Activated B cell treated with CpG ODN at 0.5 μM for 24 hours (primary cell): ENCODE measurements around the gene MTMR3. TPM values are rescaled to one million over a fixed set of nuclear protein-coding genes. Genes with fewer than 3 reads are reported as not detected.

Experiments
- ATAC-seq: fragments of 200-7000 bp; cut with Tn5 transposase; one replicate; pipeline ENCODE4 v1.10.0; 2021; ENCODE audit warnings: low read depth, mild to moderate bottlenecking, moderate library complexity
- CTCF ChIA-PET: fragments of 350-600 bp; sonication (Branson Sonifier 250); formaldehyde crosslinking; loops from one replicate; lab custom pipeline; 2021; ENCODE audit warnings: antibody characterized with exemption; lab: Charles Lee
- POLR2A ChIA-PET: fragments of 350-600 bp; sonication (Branson Sonifier 250); formaldehyde crosslinking; loops from one replicate; lab custom pipeline; 2021; ENCODE audit warnings: antibody characterized with exemption; lab: Charles Lee
- DNase-seq: peaks from one replicate; pipeline ENCODE4 v3.0.0; 2022
- H3K27ac Mint-ChIP-seq: one replicate; pipeline ENCODE4 v1.8.0; 2020; ENCODE audit warnings: mixed read lengths
- H3K27me3 Mint-ChIP-seq: one replicate; pipeline ENCODE4 v1.8.0; 2021; ENCODE audit warnings: mixed read lengths
- H3K36me3 Mint-ChIP-seq: one replicate; pipeline ENCODE4 v1.8.0; 2021; ENCODE audit warnings: low read depth, mixed read lengths
- H3K4me1 Mint-ChIP-seq: one replicate; pipeline ENCODE4 v1.8.0; 2021; ENCODE audit warnings: mixed read lengths
- H3K4me3 Mint-ChIP-seq: one replicate; pipeline ENCODE4 v1.8.0; 2020; ENCODE audit warnings: mild to moderate bottlenecking, mixed read lengths
- H3K9me3 Mint-ChIP-seq: one replicate; pipeline ENCODE4 v1.8.0; 2020; ENCODE audit warnings: mixed read lengths
- CTCF ChIP-seq: fragments of 200-600 bp; IDR thresholded peaks from one replicate; pipeline ENCODE4 v1.8.0; 2022; ENCODE audit warnings: antibody characterized with exemption, mild to moderate bottlenecking
- intact Hi-C: fragments of 100-400 bp; cut with micrococcal nuclease; formaldehyde crosslinking; loops from one replicate; pipeline ENCODE4 v1.15.1; 2024
- total RNA-seq: library from RNA; stranded (reverse); gene quantifications from 2 replicates; pipeline ENCODE4 v1.2.3, GENCODE V29; 2022

The MTMR3 gene
- total RNA-seq, 1 donor from 2014 or later: 36.6 TPM

- CTCF ChIA-PET: no interaction called here
- no peak for TF ChIP-seq CTCF
- H3K27me3 Mint-ChIP-seq: no peaks in the 10 kb centered on the region
- POLR2A ChIA-PET: interaction anchor here (0.6 kb wide), 1 partner anchor 9 kb away, joined by 5 read pairs; no protein-coding TSS in a partner anchor
- H3K36me3 Mint-ChIP-seq: peaks cover 33% of the 10 kb centered on the region
- no peaks in the 10 kb centered on the region for H3K4me1 Mint-ChIP-seq
- intact Hi-C loops: no loop called here
- ATAC-seq (no peak), DNase-seq (no peak)
- H3K9me3 Mint-ChIP-seq: no peaks in the 10 kb centered on the region
- no peak overlapping the region for H3K4me3 Mint-ChIP-seq
- H3K27ac Mint-ChIP-seq: no peak overlapping the region
Observed at GRCh38 chr22:30030329-30030728, 147.4 kb downstream of the MTMR3 start.

GRCh38 chr22:30031328-30031727 is 148.4 kb downstream of the MTMR3 start:
- Mint-ChIP-seq H3K36me3 (peaks cover 23% of the 10 kb centered on the region), H3K27me3 (no peaks in the 10 kb centered on the region), H3K4me3 (no peak overlapping the region), H3K9me3 (no peaks in the 10 kb centered on the region), H3K4me1 (no peaks in the 10 kb centered on the region), H3K27ac (no peak overlapping the region)
- no peak for ATAC-seq
- ChIA-PET POLR2A (no interaction called here), CTCF (no interaction called here)
- TF ChIP-seq CTCF: no peak
- intact Hi-C loops: no loop called here
- DNase-seq: no peak

GRCh38 chr22:30031764-30032455 is 148.9 kb downstream of the MTMR3 start:
- no peak for ATAC-seq
- no peak overlapping the region for H3K27ac Mint-ChIP-seq
- CTCF ChIA-PET: no interaction called here

GRCh38 chr22:30033137-30033536 is 150.2 kb downstream of the MTMR3 start:
- no peak overlapping the region for H3K4me3 Mint-ChIP-seq
- no peaks in the 10 kb centered on the region for H3K27me3 Mint-ChIP-seq
- no peaks in the 10 kb centered on the region for H3K9me3 Mint-ChIP-seq
- CTCF ChIA-PET: interaction anchor here (1.3 kb wide), 1 partner anchor 28 kb away, joined by 3 read pairs; no protein-coding TSS in a partner anchor
- H3K36me3 Mint-ChIP-seq: peaks cover 6% of the 10 kb centered on the region
- POLR2A ChIA-PET: no interaction called here
- H3K27ac Mint-ChIP-seq: no peak overlapping the region
- no peak for ATAC-seq
- no peak for TF ChIP-seq CTCF
- no peaks in the 10 kb centered on the region for H3K4me1 Mint-ChIP-seq
- intact Hi-C loops: no loop called here
- DNase-seq: no peak

More at GRCh38 chr22:30031764-30032455, 148.9 kb downstream of the MTMR3 start:
- no peak for DNase-seq
- TF ChIP-seq CTCF: no peak
- POLR2A ChIA-PET: no interaction called here
- H3K9me3 Mint-ChIP-seq: no peaks in the 10 kb centered on the region
- H3K4me3 Mint-ChIP-seq: no peak overlapping the region
- H3K27me3 Mint-ChIP-seq: no peaks in the 10 kb centered on the region
- intact Hi-C loops: no loop called here
- peaks cover 17% of the 10 kb centered on the region for H3K36me3 Mint-ChIP-seq
- no peaks in the 10 kb centered on the region for H3K4me1 Mint-ChIP-seq

- CTCF ChIA-PET: interaction anchor here (1.3 kb wide), 1 partner anchor 29 kb away, joined by 3 read pairs; no protein-coding TSS in a partner anchor
- Mint-ChIP-seq H3K4me3 (no peak overlapping the region), H3K27ac (no peak overlapping the region), H3K4me1 (no peaks in the 10 kb centered on the region), H3K27me3 (no peaks in the 10 kb centered on the region), H3K36me3 (peaks cover 4% of the 10 kb centered on the region), H3K9me3 (no peaks in the 10 kb centered on the region)
- POLR2A ChIA-PET: no interaction called here
- ATAC-seq: no peak
- DNase-seq: no peak
- no peak for TF ChIP-seq CTCF
- intact Hi-C loops: no loop called here
Observed at GRCh38 chr22:30033901-30034300, 150.9 kb downstream of the MTMR3 start.
